UCSD-AML1 (cell line): ENCODE measurements around the gene RNU6-9.

Experiments
- DNase-seq: peaks from one replicate; lab custom pipeline; 2025; ENCODE audit not compliant: unreplicated experiment; lab: John Stamatoyannopoulos, UW

Gene RNU6-9

DNA sequence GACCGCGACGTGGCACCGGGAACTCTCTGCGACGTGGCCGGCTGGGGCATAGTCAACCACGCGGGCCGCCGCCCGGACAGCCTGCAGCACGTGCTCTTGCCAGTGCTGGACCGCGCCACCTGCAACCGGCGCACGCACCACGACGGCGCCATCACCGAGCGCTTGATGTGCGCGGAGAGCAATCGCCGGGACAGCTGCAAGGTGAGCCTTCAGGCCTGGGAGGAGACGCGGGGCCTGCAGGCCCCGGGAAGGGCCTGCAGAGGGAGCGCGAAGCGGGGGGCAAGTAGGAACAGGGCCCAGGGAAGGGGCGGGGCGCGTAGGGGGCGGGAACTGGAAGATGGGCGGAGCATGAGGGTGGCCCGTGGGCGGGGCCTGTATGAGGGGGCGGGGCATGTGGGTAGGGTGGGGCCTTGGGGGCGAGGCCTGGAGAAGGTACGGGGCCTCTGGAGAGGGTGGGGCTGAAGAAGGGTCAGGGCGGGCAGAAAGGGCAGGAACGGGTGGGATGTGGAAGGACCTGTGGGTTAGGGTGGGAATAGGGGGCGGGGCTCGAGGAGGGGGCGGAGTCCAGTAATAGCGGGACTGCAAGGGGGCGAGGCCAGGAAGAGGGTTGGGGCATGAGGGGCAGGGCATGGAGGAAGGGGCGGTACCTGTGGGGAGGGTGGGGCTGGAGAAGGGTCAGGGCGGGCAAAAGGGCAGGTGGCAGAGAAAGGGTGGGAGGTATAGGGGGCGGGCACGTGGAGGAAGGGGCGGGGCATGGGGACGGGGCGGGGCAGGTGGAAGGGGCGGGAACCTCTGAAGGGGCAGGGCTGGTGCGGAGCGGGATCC, 31.3 kb upstream of the RNU6-9 start:
- DNase-seq, result peak; percentile 81

DNA sequence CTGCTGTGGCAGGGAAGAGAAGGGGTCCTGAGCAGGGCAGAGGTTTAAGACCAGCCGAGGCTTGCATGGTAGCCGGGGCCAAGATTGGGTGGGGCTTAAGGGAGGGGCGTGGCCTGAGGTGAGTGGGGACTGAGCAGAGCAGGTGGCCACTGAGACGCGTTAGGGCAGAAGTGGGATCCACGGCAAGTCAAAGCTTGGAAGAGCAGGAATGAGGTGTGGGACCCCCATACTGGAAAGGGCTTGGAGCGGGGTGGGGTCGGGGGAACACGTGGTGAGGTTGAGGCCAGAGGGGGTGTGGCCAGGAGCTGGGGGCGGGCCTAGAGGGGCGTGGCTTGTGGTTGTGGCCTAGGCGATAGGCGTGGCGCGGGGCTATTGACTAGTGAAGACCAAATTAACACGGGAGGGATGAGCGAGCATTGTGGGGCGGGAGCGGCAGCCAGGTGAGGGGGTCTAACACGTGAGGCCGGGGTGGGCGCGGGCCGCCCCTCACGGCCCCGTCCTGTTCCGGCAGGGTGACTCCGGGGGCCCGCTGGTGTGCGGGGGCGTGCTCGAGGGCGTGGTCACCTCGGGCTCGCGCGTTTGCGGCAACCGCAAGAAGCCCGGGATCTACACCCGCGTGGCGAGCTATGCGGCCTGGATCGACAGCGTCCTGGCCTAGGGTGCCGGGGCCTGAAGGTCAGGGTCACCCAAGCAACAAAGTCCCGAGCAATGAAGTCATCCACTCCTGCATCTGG, 30.5 kb upstream of the RNU6-9 start:
- DNase-seq, result peak; percentile 50

DNA sequence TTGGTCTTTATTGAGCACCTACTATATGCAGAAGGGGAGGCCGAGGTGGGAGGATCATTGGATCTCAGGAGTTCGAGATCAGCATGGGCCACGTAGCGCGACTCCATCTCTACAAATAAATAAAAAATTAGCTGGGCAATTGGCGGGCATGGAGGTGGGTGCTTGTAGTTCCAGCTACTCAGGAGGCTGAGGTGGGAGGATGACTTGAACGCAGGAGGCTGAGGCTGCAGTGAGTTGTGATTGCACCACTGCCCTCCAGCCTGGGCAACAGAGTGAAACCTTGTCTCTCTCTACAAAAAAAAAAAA, 30.0 kb upstream of the RNU6-9 start:
- DNase-seq, result no peak

DNA sequence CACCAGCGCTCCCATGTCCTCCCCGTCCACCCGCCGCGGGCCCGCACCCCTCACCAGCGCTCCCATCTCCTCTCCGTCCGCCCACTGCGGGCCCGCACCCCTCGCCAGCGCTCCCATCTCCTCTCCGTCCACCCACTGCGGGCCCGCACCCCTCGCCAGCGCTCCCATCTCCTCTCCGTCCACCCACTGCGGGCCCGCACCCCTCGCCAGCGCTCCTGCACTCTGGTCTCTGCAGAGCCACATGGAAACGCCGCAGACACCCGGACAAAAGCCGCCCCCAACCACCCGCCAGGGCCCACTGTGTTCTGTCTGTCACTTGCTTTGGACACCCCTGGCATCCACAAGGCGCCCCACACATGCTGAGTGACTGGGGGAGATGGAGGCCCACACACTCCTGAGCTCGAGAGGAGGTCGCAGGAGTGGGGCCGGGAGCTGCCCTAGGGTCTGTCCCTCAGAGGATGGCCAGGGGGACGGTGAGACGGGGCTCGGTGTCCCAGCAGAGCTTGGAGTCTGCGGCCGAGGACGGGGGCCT, 26.4 kb upstream of the RNU6-9 start:
- no peak for DNase-seq

DNA sequence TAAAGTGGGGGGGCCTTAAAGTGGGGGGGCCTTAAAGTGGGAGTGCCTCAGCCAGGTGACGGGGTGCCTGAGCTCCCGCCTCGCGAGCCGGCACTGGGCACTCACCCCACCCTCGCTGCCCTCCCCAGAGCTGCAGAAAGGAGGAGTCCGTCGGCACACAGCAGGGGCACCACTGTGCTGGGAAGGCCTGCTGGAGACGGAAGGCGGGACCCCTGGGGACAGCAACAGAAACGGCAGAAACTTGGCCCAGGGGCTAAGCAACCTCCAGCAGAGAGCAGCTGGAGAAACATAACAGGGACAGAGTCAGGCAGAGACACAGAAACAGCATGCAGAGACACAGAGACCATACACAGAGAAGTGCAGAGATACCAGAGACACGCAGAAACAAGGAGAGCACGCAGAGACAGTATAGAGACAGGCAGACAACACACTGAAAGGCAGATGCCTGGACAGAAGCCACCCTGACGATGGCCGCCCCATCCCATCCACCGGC, 25.9 kb upstream of the RNU6-9 start:
- no peak for DNase-seq

DNA sequence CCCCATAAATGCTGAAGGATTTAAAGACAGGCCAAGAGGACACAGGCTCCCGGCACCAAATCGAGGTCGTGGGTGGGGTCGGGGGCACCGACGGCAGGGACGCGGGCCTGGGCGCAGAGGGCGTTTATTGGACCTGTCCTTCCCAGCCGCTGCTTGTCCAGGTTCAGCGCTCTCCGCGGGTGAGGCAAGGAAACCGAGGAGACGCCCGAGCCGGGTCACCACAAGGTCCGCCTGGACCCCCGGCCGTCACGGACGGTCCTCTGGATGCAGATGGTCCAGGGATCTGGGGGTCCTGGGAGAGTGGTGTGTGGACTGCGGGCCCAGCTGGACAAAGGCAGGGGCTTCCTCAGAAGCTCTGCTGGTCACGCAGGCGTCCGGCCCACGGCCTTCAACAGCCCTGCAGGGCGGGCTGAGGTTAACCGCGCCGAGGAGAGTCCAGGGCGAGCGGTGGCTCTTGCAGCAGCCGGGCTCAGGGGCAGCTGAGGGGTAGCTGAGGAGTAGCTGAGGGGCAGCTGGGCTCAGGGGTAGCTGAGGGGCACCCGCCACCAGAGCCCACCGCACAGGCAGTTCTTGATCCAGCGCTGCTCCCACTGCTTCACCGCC, 25.3 kb upstream of the RNU6-9 start:
- DNase-seq, result no peak

DNA sequence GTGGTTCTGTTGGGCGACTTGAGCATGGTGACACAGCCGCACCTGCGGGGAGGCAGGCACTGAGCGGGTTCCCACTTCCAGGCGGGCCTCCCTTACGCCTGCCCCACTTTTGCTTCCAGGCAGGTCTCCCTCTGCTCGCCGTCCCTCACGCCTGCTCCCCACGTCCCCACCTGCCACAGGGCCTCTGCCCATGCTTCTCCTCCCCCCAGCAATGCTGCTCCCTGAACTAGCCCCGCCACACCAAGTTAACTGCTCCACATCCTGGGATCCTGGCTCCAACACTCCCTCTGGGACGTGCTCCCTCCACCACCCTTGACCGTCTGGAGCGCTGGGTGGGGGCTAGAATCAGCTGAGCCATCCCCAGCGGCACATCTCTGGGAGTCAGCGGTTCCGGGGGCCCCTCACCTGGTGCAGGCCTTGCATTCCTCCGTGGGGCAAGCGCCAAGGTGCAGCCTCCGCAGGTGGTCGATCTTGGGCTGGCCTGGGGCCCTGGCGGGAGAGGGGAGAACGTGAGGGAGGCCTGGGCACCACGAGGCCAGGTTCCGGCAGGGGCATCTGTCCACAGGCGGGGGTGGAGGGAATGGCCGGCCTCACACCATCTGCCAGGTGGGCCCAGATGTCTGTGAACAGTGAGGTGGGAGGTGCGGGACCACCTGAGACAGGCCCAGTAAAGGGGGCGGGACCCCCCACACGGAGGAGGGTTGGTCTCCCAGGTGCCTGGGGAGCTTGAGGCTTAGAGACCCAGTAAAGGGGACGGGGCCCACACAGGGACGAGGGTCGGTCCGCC, 24.6 kb upstream of the RNU6-9 start:
- no peak for DNase-seq

DNA sequence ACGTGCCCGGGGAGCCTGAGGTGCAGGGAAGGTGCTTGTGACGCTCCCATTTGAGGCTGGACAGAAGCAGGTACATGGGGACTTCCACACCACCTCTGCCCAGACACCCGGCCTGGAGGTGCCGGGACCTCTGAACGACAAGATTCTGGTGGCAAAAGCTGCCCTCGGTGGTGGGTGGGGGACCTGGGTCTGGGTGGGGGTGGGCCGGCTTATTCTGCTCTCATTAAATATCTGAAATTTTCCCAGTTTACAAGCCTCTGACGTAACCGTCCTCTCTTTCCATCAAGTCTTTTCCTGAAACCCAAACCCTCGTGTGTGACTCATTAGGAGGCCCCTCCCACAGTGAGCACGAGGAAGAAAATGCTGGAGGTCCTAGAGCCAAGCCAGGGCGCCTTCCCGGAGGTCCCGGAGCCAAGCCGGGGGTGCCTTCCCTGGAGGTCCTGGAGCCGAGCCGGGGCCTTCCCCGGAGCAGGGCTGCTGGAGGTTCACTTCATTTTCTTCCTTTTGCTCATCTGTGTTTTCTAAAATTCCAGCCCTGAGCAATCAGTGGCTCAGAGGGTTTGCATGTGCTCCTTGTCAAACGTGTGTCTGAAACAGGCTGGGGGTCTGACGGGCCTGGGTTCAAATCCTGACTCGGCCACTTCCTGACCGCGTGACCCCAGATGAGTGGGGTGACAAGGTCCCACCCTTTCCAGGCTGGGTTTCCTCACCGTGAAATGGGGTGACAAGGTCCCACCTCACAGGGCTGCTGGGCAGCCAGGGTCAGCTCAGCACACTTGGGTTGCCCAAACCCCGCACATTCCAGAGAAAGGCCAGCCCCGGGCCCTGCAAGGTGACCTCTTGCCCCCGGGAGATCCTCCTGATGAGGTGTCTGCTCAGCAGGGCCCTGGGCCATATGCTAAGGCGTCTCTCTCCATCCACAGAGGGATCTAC, 23.8 kb upstream of the RNU6-9 start:
- DNase-seq, result no peak

DNA sequence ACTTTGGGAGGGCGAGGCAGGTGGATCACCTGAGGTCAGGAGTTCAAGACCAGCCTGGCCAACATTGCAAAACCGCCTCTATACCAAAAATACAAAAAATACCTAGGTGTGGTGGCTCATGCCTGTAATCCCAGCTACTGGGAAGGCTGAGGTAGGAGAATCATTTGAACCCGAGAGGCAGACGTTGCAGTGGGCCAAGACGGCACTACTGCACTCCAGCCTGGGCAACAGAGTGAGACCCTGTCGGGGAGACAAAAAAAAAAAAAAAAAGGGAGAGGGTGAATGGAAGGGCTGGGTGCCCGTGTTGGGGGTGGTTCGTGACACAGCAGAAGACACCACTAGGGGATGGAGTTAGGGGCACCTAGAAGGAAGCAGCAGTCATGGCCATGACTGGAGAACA, 23.0 kb upstream of the RNU6-9 start:
- no peak for DNase-seq

DNA sequence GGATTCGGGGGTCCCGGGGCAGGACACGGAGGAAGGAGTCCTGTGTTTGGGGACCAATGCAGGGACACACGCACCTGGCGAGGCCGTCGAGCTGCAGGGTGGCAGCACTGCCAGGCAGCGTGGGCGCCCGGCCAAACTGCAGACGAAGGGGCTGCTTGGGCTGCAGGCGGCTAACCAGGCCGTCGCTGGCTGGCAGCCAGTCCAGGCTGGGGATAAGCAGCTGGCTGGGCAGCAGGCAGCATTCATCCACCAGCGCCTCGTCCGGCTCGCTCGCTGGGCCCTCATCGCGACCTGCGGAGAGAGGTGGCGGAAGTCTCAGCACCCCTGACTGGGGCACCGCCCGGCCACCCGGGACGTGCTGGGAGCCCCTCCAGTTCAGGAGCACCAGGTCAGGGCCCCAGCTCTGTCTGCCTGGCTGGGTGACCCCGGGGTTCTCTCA, 22.3 kb upstream of the RNU6-9 start:
- DNase-seq, result no peak

DNA sequence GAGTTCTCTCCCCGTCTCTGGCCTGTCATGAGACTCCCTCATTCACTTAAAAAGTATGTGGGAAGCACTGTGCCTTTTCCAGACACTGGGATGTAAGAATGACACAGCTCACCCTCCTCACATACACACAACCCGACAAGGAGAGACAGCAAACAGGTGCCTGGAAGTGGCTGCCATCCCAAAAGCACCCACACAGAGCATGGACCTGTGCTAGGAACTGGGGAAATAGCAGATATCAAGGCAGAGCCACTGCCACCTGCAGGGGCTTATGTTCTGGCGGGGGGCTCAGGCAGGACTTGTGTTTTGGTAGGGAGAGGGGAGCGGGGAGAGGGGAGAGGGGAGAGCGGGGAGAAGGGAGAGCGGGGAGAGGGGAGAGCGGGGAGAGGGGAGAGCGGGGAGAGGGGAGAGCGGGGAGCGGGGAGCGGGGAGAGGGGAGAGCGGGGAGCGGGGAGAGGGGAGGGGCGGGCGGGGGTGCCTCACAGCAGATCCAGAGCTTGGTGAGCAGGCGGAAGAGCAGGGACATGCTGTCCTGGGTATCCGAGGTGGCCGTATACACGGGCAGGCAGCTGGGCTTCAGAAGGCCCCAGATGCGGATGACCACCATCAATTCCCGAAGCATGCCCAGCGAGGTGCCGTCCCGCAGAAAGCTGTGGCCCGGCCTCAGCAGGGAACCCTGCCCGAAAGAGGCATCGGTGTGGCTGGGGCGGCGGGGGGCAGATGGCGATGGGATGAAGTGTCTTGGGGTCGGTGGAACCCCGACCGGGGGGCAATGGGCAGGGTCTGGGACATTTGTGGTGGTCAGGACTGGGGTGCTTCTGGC, 21.6 kb upstream of the RNU6-9 start:
- DNase-seq, result no peak

DNA sequence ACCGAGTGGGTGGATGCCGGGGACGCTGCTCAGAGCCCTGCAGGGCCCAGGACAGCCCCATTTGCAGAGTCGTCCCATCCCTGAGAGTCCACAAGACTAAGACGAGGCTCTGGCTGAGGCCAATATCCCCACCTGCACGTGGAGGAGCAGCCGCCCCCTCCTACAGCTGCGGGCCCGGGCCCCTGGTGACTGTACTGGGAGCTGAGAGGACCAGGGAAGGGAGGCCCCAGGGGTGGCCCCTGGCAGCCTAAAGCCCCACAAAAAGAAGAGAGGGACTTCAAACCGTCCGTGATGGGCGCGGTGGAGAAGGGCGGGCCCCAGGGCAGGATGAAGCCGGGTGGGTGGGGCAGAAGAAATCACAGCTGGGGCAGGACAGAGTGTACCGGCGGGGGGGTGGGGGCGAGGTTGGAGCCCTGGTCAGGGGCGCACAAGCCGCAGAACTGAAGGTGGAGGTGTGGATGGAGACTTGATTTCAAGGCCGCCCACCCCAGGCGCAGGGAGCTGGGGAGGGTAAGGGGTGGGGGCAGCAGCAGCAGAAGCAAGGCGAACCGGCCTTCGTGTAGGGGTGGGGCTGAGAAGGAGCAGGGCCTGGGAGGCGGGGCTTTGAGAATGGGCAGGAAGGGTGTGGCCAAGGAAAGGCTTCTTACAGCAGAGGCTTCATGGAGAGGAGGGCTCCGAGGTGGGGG, 20.9 kb upstream of the RNU6-9 start:
- DNase-seq, result peak; percentile 54

DNA sequence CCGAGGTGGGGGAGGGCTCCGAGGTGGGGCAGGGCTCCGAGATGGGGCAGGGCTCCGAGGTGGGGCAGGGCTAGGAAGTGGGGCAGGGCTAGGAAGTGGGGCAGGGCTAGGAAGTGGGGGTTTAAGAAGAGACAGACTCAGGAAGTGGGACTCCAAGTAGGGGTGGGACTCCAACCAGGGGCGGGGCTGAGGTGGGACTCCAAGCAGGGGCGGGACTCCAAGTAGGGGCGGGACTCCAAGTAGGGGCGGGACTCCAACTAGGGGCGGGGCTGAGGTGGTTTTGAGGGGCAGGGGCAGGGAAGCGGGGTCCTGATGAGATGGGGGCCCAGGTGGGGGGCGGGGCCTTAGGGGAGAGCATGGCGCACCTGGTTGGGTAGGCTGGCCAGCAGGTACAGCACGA, 20.2 kb upstream of the RNU6-9 start:
- peak; percentile 30 for DNase-seq

DNA sequence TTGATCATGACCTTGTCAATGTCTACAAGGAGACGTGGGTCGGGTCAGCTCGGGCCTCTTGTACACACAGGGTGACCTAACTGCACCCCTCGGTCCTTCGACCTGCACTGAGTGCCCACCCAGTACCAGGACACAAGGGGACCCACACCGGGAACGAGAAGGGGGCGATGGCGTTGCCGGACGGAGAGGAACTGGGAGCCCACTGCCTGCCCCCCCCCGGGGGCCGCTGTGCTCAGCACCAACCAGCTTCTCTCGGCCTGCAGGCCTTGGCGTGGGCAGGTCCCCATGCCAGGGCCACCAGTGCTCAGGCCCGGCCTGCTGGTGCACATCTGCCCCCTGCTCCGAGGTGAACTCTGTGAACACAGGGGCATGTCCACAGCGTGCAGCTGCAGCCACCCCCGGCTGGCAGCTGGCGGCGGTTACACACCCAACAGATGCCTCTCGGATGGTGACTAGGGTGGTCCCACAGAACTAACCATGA, 19.7 kb upstream of the RNU6-9 start:
- no peak for DNase-seq

DNA sequence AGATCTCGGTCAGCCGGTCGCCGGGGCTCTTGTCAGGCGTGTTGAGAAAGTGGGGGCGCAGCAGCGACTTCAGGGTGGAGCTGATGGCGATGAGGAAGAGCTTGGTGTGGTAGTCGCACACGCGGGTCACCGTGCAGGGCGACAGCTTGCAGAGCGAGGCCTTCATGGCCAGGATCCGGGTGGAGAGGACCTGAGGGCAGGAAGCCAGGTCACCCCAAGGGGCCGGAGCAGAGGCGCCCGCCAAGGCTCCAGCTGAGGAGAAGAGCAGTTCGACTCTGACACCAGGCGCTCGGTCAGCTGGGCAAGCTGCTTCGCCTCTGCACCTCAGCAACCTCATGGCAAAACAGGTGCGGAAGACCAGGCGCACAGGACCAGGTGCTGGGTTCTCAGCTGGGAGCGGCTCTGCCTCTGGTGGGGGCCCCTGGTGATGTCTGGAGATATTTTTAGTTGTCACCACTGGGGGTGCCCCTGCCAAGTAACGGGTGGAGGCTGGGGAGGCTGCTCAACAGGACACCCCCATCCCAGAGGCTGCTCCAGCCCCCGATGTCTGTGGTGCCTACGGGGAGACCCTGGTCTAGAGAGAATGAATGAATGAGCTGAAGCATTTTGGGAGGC, 17.9 kb upstream of the RNU6-9 start:
- DNase-seq, result no peak

DNA sequence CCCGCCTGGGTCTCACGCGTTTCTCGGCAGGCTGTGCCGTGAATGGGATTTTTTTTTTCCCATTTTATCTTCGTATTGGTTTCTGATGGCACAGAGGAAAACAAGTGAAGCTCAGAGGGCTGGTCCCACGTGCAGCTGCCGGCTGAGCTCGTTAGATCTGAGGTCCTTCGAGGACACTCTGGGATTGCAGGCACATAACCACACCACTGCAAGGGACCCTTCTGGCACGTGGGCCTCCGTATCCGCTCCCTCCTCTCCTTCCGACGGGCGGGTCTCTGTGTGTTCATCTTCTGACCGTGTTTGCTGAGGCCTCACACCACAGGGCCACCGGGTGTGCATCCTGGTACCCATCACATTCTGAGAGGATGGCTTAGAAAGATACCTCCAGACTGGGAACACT, 17.2 kb upstream of the RNU6-9 start:
- DNase-seq, result no peak

DNA sequence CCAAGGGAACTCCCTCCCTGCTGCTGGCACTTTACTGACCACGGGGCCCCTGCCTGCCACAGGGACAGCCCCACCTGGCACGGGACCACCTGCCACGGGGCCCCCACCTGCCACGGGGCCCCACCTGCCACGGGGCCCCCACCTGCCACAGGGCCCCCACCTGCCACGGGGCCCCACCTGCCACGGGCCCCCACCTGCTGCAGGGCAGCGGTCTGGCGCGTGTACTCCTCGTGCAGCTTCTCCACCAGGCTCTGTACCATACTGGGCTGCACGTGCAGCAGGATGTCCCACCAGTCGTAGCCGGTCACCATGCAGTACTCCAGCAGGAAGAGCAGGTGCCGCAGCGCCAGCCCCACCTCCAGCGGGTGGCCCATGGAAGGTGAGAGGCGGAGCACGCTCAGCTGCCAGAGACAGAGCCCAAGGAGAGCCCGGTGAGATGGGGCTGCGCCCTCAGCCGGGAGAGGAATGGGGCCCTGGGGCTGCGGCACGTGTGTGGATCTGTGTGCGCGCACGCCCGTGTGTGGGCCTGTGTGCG, 16.4 kb upstream of the RNU6-9 start:
- DNase-seq, result no peak
